ENCODE measurements around the gene ANO2. TPM values are rescaled to one million over a fixed set of nuclear protein-coding genes. Genes with fewer than 3 reads are reported as not detected.

Gene ANO2
- total RNA-seq, 2 donors from 2014 or later = 14.3 to 28.5 TPM

GRCh38 chr12:5593998-5594397 is 351.1 kb downstream of the ANO2 start:
- Mint-ChIP-seq H3K27me3 (ENCODE audit: insufficient read depth) (no peaks in the 10 kb centered on the region), H3K4me3 (no peak overlapping the region), H3K36me3 (ENCODE audit: low read depth) (peaks cover 28% of the 10 kb centered on the region), H3K4me1 (peaks cover 5% of the 10 kb centered on the region), H3K27ac (no peak overlapping the region), H3K9me3 (no peaks in the 10 kb centered on the region)
- DNase-seq = no peak
- no peak overlapping the region for H3K9ac ChIP-seq (ENCODE audit: extremely low read depth, low read length, poor library complexity, severe bottlenecking)
- H3K27ac ChIP-seq (ENCODE audit: low read depth, low read length) = no peak overlapping the region
- TF ChIP-seq CTCF (conservative IDR thresholded peaks at IDR 0.05) = peak; percentile 8
- no peaks in the 10 kb centered on the region for H3K36me3 ChIP-seq (ENCODE audit: control insufficient read depth, insufficient read depth, low read length)
- H3K4me3 ChIP-seq (ENCODE audit: low read length) = no peak overlapping the region
- H3K9me3 ChIP-seq (ENCODE audit: control insufficient read depth, low read length) = no peaks in the 10 kb centered on the region
- H3K27me3 ChIP-seq (ENCODE audit: control insufficient read depth, insufficient read depth, low read length, poor library complexity, severe bottlenecking) = no peaks in the 10 kb centered on the region
- no peaks in the 10 kb centered on the region for H3K4me1 ChIP-seq (ENCODE audit: control insufficient read depth, insufficient read depth, low read length)

DNA sequence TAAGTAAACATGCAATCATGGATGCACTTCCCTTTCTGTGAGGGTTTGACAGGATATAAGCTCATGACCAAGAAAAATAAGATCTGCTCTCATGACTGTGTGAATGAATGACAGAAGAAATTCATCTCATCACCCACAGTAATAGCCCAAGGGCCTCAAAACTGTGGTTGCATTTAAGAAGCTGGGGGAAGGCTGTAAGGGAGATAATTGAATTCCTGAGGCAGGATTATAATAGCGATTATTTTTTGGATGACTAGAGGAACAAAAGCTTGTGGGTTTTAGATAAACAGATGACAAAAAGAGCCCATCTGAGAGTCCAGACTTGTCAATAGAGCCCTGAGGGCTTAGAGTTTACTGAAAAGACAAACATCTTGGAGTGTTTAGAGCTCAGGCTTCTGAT is 352.0 kb downstream of the ANO2 start:
- Histone ChIP-seq H3K27ac (ENCODE audit: low read depth, low read length) (no peak overlapping the region), H3K4me3 (ENCODE audit: low read length) (no peak overlapping the region), H3K36me3 (ENCODE audit: control insufficient read depth, insufficient read depth, low read length) (no peaks in the 10 kb centered on the region), H3K9ac (ENCODE audit: extremely low read depth, low read length, poor library complexity, severe bottlenecking) (no peak overlapping the region), H3K27me3 (ENCODE audit: control insufficient read depth, insufficient read depth, low read length, poor library complexity, severe bottlenecking) (no peaks in the 10 kb centered on the region), H3K9me3 (ENCODE audit: control insufficient read depth, low read length) (no peaks in the 10 kb centered on the region), H3K4me1 (ENCODE audit: control insufficient read depth, insufficient read depth, low read length) (no peaks in the 10 kb centered on the region)
- Mint-ChIP-seq H3K27me3 (ENCODE audit: insufficient read depth) (no peaks in the 10 kb centered on the region), H3K27ac (no peak overlapping the region), H3K4me3 (no peak overlapping the region), H3K9me3 (no peaks in the 10 kb centered on the region), H3K36me3 (ENCODE audit: low read depth) (peaks cover 23% of the 10 kb centered on the region), H3K4me1 (peaks cover 12% of the 10 kb centered on the region)
- TF ChIP-seq CTCF (conservative IDR thresholded peaks at IDR 0.05) = no peak
- WGBS, 2 experiments (ENCODE audit: insufficient coverage in 1 of 2, insufficient read length in 1 of 2) = 82 to 87% methylated on average over 1 of the region's 1 CpG
- DNase-seq = no peak

- H3K27ac ChIP-seq (ENCODE audit: low read depth, low read length) = no peak overlapping the region
- WGBS, 2 experiments (ENCODE audit: insufficient coverage in 1 of 2, insufficient read length in 1 of 2) = 96 to 99% methylated on average over 8 of the region's 8 CpGs
- no peaks in the 10 kb centered on the region for H3K27me3 ChIP-seq (ENCODE audit: control insufficient read depth, insufficient read depth, low read length, poor library complexity, severe bottlenecking)
- no peak for DNase-seq
- Mint-ChIP-seq H3K27me3 (ENCODE audit: insufficient read depth) (no peaks in the 10 kb centered on the region), H3K4me3 (no peak overlapping the region), H3K9me3 (no peaks in the 10 kb centered on the region), H3K27ac (no peak overlapping the region), H3K36me3 (ENCODE audit: low read depth) (peaks cover 19% of the 10 kb centered on the region), H3K4me1 (peaks cover 19% of the 10 kb centered on the region)
- H3K9ac ChIP-seq (ENCODE audit: extremely low read depth, low read length, poor library complexity, severe bottlenecking) = no peak overlapping the region
- H3K4me3 ChIP-seq (ENCODE audit: low read length) = no peak overlapping the region
- no peak for TF ChIP-seq CTCF (conservative IDR thresholded peaks at IDR 0.05)
- H3K9me3 ChIP-seq (ENCODE audit: control insufficient read depth, low read length) = no peaks in the 10 kb centered on the region
- peaks cover 2% of the 10 kb centered on the region for H3K4me1 ChIP-seq (ENCODE audit: control insufficient read depth, insufficient read depth, low read length)
- no peaks in the 10 kb centered on the region for H3K36me3 ChIP-seq (ENCODE audit: control insufficient read depth, insufficient read depth, low read length)
Measured at GRCh38 chr12:5592310-5592709, 352.7 kb downstream of the ANO2 start.

Data from endodermal cell (in vitro differentiated cells).